Middle frontal gyrus (tissue), 1 donor: ENCODE measurements around the gene NXPE3.
"Not testable (repeated sequence)": the region's sequence is repeated elsewhere in the genome, so short reads cannot be mapped to it uniquely, and the experiment has no call there.

ENCODE experiments used
- DNase-seq: peaks from one replicate; pipeline ENCODE4 v3.0.0-alpha.2; 2015; ENCODE audit warnings: low spot score; ENCODE audit errors: extremely low spot score

Gene NXPE3

GRCh38 chr3:101779047-101779821 is at the start of gene NXPE3:
TSS of gene NXPE3 (plus strand) at chr3:101779211. CDS start at chr3:101785597, 6,386 bp downstream.
- DNase-seq, result peak; percentile 87

- no peak for DNase-seq
These were observed 49.4 kb upstream of the NXPE3 start for GRCh38 chr3:101729586-101729985.

DNA sequence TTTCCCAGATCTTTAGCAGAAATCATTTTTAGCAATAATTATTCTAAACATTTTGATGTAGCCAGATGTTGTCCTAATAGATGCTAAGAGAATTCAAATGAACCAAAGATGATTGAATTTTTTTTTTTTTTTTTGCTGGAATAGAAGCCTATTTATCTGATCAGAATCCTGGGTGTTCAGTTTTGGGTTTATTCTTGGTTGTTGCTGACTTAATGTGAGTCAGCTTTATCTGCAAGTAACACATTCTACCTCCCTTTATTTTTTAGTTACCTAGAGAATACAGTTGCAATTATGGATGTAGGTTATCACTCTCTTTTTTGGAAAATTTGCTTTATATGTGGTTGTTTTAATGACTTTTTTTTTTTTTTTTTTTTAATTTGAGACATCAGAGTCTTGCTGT is 48.2 kb upstream of the NXPE3 start:
- DNase-seq, result no peak

DNA sequence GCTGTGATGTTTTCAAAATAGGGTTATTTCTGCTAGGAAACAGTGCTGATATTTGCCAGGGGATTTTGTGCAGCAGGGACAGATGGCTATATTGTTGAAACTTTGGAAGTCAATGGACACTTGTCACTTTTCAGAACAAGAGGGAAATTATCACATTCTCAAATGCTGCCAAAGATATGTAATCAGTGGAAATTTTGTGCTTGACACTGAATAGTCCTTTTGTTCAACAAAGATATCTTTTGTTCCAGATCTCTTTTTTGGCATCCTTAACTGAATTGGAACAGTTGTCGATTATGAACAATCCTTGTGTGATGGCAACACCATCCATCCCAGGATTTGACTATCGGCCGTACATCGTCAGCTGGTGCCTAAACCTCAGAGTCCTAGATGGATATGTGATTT is 46.8 kb upstream of the NXPE3 start:
- peak; percentile 53 for DNase-seq

DNA sequence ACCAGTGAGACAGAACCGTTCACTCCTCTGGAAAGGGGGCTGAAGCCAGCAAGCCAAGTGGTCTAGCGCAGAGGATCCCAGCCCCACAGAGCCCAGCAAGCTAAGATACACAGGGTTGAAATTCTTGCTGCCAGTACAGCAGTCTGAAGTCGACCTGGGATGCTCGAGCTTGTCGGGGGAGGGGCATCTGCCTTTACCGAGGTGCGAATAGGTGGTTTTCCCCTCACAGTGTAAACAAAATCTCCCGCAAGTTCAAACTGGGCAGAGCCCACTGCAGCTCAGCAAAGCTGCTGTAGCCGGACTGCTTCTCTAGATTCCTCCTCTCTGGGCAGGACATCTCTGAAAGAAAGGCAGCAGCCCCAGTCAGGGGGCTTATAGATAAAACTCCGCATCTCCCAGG is 43.2 kb upstream of the NXPE3 start:
- DNase-seq, result no peak

GRCh38 chr3:101741914-101742313 is 37.1 kb upstream of the NXPE3 start:
- DNase-seq, result not testable (repeated sequence)

- DNase-seq, result no peak
These were observed 34.2 kb upstream of the NXPE3 start for GRCh38 chr3:101744811-101745210.

- DNase-seq, result not testable (repeated sequence)
These were observed 33.1 kb upstream of the NXPE3 start for GRCh38 chr3:101745934-101746333.

- DNase-seq, result not testable (repeated sequence)
These were observed 25.5 kb upstream of the NXPE3 start for GRCh38 chr3:101753386-101754113.

GRCh38 chr3:101758224-101758623 is 20.8 kb upstream of the NXPE3 start:
- no peak for DNase-seq

- no peak for DNase-seq
These were observed 16.9 kb upstream of the NXPE3 start for GRCh38 chr3:101762041-101762646.

- DNase-seq, result not testable (repeated sequence)
These were observed 1.2 kb upstream of the NXPE3 start for GRCh38 chr3:101777745-101778281.

GRCh38 chr3:101778385-101779046 is 495 bp upstream of the NXPE3 start:
- DNase-seq, result peak; percentile 15

- DNase-seq, result no peak
These were observed 891 bp downstream of the NXPE3 start for GRCh38 chr3:101779822-101780381.

GRCh38 chr3:101780661-101781060 is 1.6 kb downstream of the NXPE3 start:
- DNase-seq, result no peak

- no peak for DNase-seq
These were observed 2.2 kb downstream of the NXPE3 start for GRCh38 chr3:101781166-101781565.

- DNase-seq, result no peak
These were observed 6.0 kb downstream of the NXPE3 start for GRCh38 chr3:101784855-101785613.

- DNase-seq, result no peak
These were observed 12.8 kb downstream of the NXPE3 start for GRCh38 chr3:101791778-101792177.

DNA sequence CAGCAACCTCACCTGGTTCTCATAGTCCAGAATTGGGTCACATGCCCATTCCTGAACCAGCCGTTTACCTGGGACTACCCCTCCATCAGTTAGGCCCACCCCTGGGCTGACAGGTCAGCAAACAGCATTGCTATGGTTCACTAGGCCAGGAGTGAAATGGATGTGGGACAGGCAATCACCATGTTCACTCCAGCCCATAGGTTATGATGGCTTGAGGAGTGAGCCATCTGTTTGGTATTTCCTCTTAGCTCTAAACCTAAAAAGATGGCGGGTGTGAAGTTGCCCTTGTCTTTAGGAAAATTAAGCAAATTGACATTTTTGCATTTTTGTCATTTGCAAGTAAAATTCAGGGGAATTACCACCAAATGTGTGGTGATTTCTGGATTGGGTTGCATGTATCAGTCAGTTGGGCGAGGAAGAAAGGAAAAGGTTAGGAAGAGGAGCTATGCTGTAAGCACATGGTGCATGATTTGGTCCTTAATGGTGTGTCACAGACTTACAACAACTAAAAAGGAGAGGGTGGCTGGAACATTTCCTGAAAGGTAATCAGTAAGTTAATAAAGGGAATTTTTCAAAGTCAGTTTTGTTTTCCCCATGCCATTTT is 17.2 kb downstream of the NXPE3 start:
- DNase-seq, result no peak

- DNase-seq, result no peak
These were observed 22.2 kb downstream of the NXPE3 start for GRCh38 chr3:101801174-101801573.
